Activated T-cell treated with anti-CD3 and anti-CD28 coated beads for 48 hours (primary cell): ENCODE measurements around the gene METTL9.
"Not testable (repeated sequence)": the region's sequence is repeated elsewhere in the genome, so short reads cannot be mapped to it uniquely, and the experiment has no call there.

Experiments
- DNase-seq: peaks from one replicate; pipeline ENCODE4 v3.0.0-alpha.2; 2020; ENCODE audit warnings: low read depth

Gene METTL9

GRCh38 chr16:21637032-21637968 lies 37.9 kb downstream of the METTL9 start:
- DNase-seq, result no peak

- DNase-seq, result no peak
These were observed 39.2 kb downstream of the METTL9 start for GRCh38 chr16:21638573-21638975.

- DNase-seq, result no peak
These were observed 40.1 kb downstream of the METTL9 start for GRCh38 chr16:21639493-21639892.

- DNase-seq, result no peak
These were observed 42.5 kb downstream of the METTL9 start for GRCh38 chr16:21641916-21642315.

GRCh38 chr16:21642861-21643260 lies 43.5 kb downstream of the METTL9 start:
- no peak for DNase-seq

GRCh38 chr16:21643785-21644184 lies 44.4 kb downstream of the METTL9 start:
- DNase-seq, result no peak

GRCh38 chr16:21644674-21645073 lies 45.3 kb downstream of the METTL9 start:
- DNase-seq, result no peak

GRCh38 chr16:21645261-21645721 lies 45.9 kb downstream of the METTL9 start:
- DNase-seq, result peak; percentile 15

- DNase-seq, result no peak
These were observed 46.7 kb downstream of the METTL9 start for GRCh38 chr16:21646091-21646490.

GRCh38 chr16:21646721-21647561 lies 47.6 kb downstream of the METTL9 start:
- peak; percentile 70 for DNase-seq

GRCh38 chr16:21647562-21648164 lies 48.3 kb downstream of the METTL9 start:
- no peak for DNase-seq

- not testable (repeated sequence) for DNase-seq
These were observed 50.5 kb downstream of the METTL9 start for GRCh38 chr16:21649826-21650406.

GRCh38 chr16:21650521-21650920 lies 51.1 kb downstream of the METTL9 start:
- no peak for DNase-seq

- no peak for DNase-seq
These were observed 52.1 kb downstream of the METTL9 start for GRCh38 chr16:21651515-21651914.

- no peak for DNase-seq
These were observed 53.1 kb downstream of the METTL9 start, which contains the start of gene IGSF6 for GRCh38 chr16:21652453-21652852. Gene IGSF6 (minus strand): TSS chr16:21652608. CDS start chr16:21652598, 10 bp downstream.

- DNase-seq, result no peak
These were observed 54.2 kb downstream of the METTL9 start for GRCh38 chr16:21653571-21653970.

- DNase-seq, result no peak
These were observed 55.1 kb downstream of the METTL9 start for GRCh38 chr16:21654466-21654865.

- no peak for DNase-seq
These were observed 55.5 kb downstream of the METTL9 start for GRCh38 chr16:21654881-21655280.

- DNase-seq, result no peak
These were observed 57.7 kb downstream of the METTL9 start for GRCh38 chr16:21656795-21657768.

- no peak for DNase-seq
These were observed 59.7 kb downstream of the METTL9 start for GRCh38 chr16:21659124-21659523.
